GM18499 (cell line): ENCODE results near the gene PVRIG.
A peak's percentile ranks its signal among the peaks of the same experiment; 100 is the strongest.
"Not testable (repeated sequence)": the region's sequence is repeated elsewhere in the genome, so short reads cannot be mapped to it uniquely, and the experiment has no call there.

Source experiments
- ATAC-seq: cut with Tn5 transposase; IDR thresholded peaks from one replicate; pipeline ENCODE4 v1.9.1; 2021; ENCODE audit warnings: moderate number of reproducible peaks; ENCODE audit not compliant: insufficient read depth, unreplicated experiment

The PVRIG gene

GRCh38 chr7:100223376-100223927 is 3.7 kb downstream of the PVRIG start:
- ATAC-seq: not testable (repeated sequence)

- not testable (repeated sequence) for ATAC-seq
These were observed 5.1 kb downstream of the PVRIG start for GRCh38 chr7:100224891-100225290.

- ATAC-seq: not testable (repeated sequence)
These were observed 15.0 kb downstream of the PVRIG start for GRCh38 chr7:100234660-100235317.

- not testable (repeated sequence) for ATAC-seq
These were observed 20.2 kb downstream of the PVRIG start for GRCh38 chr7:100239975-100240374.

GRCh38 chr7:100243385-100243784 is 23.6 kb downstream of the PVRIG start:
- peak; percentile 47 for ATAC-seq

GRCh38 chr7:100244988-100245605 is 25.3 kb downstream of the PVRIG start:
- ATAC-seq: not testable (repeated sequence)

- not testable (repeated sequence) for ATAC-seq
These were observed 26.5 kb downstream of the PVRIG start for GRCh38 chr7:100246121-100246864.

GRCh38 chr7:100246865-100247137 is 27.1 kb downstream of the PVRIG start:
- not testable (repeated sequence) for ATAC-seq

- no peak for ATAC-seq
These were observed 27.5 kb downstream of the PVRIG start for GRCh38 chr7:100247152-100247757.

GRCh38 chr7:100248483-100248882 is 28.7 kb downstream of the PVRIG start:
- no peak for ATAC-seq

GRCh38 chr7:100257017-100257416 is 37.3 kb downstream of the PVRIG start:
- ATAC-seq: no peak

- ATAC-seq: not testable (repeated sequence)
These were observed 40.2 kb downstream of the PVRIG start for GRCh38 chr7:100259984-100260383.

- ATAC-seq: not testable (repeated sequence)
These were observed 43.1 kb downstream of the PVRIG start for GRCh38 chr7:100262896-100263295.

GRCh38 chr7:100264223-100264622 is 44.5 kb downstream of the PVRIG start:
- ATAC-seq: not testable (repeated sequence)

GRCh38 chr7:100264669-100265165 is 45.0 kb downstream of the PVRIG start:
- not testable (repeated sequence) for ATAC-seq

- not testable (repeated sequence) for ATAC-seq
These were observed 46.1 kb downstream of the PVRIG start for GRCh38 chr7:100265851-100266250.

GRCh38 chr7:100266576-100267354 is 47.0 kb downstream of the PVRIG start:
- no peak for ATAC-seq

- no peak for ATAC-seq
These were observed 47.9 kb downstream of the PVRIG start for GRCh38 chr7:100267648-100268047.

- ATAC-seq: not testable (repeated sequence)
These were observed 49.1 kb downstream of the PVRIG start for GRCh38 chr7:100268882-100269281.
